Measurements from ENCODE around the gene TEKTIP1.

DNA sequence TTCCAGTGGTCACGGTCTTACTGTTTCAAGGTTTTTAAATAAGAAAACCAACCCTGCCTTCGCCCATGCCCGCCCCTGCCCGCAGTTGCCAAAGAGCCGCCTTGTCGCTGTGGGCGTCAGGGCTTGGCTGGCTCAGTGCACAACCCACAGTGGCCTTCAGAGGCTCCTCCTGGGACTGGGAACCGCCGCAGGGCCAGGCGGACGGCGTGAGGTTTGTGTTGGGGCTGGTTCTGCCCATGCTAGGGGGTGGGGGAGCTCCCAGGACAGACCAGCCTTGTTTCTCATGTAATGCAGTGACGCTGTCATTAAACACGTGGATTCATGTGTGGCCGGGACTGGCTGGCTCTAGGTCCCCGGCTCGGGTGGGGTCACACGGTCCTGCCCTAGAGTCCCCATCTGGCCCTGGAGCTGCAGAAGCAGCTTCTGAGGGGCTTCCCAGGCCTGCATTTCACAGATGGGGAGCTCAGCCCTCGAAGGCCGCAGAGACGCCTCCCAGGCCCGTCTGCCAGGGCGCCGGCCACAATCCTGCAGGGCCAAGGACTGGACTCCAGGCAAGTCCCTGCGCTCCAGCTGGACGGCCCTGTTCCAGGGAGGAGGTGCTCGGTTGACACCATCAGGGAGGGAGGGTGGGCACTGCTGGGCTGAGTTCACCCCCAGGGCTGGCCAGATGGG lies 2.4 kb upstream of the TEKTIP1 start:
- TF ChIP-seq, protein P1, sequence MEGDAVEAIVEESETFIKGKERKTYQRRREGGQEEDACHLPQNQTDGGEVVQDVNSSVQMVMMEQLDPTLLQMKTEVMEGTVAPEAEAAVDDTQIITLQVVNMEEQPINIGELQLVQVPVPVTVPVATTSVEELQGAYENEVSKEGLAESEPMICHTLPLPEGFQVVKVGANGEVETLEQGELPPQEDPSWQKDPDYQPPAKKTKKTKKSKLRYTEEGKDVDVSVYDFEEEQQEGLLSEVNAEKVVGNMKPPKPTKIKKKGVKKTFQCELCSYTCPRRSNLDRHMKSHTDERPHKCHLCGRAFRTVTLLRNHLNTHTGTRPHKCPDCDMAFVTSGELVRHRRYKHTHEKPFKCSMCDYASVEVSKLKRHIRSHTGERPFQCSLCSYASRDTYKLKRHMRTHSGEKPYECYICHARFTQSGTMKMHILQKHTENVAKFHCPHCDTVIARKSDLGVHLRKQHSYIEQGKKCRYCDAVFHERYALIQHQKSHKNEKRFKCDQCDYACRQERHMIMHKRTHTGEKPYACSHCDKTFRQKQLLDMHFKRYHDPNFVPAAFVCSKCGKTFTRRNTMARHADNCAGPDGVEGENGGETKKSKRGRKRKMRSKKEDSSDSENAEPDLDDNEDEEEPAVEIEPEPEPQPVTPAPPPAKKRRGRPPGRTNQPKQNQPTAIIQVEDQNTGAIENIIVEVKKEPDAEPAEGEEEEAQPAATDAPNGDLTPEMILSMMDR (IDR thresholded peaks at IDR 0.05): no peak
- TF ChIP-seq SIN3A (IDR thresholded peaks at IDR 0.05; ENCODE audit: borderline replicate concordance, insufficient read depth, low read depth, low read length) (no peak), POLR2AphosphoS5 (IDR thresholded peaks at IDR 0.05; ENCODE audit: low read depth, low read length) (no peak), TCF7L2 (IDR thresholded peaks at IDR 0.05; ENCODE audit: low read depth, low read length) (no peak)
